ENCODE measurements around the gene HPS3.

The HPS3 gene

DNA sequence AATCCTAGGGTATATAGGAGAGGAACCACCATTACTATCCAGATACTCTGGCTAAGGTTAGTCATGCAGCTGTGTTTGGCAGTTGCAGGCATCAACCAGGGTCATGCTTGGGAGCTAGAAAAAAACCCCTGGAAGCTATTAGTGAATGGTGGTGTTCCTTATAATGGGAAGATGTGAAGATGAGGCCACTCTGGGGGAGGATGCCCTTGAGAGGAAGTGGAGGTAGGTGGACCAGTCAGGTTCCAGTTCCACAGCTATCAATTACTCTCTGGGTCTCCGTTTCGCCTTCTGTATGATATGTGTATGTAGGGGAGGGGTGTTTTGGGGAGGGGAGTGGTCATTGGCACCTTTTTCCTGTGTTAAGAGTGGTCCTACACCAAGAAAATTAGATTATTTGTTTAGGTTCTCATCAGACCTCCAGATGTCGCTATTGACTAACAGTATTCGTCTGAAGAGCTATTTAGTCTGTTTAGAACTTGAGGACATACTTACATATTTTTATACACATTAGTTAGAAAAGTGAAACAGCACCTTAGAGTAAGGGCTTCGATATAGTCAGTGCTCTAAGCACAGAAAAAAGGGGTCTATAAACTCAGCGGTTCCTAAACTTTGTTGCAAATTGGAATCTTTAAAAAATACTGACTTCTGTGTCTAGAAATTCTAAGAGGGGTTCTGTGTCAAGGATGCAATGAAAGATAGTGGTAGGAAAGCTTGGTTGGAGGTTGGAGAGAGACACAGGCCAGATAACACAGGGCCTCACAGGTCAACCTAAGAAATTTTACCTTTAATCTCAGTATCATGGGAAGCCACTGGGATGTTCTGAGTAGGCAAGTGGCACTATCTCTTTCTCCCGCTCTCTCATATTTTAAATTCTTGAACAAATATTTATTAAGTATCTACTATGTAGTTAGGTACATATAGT is 9.1 kb upstream of the HPS3 start:
- no peak for DNase-seq (ENCODE audit: low spot score)

DNA sequence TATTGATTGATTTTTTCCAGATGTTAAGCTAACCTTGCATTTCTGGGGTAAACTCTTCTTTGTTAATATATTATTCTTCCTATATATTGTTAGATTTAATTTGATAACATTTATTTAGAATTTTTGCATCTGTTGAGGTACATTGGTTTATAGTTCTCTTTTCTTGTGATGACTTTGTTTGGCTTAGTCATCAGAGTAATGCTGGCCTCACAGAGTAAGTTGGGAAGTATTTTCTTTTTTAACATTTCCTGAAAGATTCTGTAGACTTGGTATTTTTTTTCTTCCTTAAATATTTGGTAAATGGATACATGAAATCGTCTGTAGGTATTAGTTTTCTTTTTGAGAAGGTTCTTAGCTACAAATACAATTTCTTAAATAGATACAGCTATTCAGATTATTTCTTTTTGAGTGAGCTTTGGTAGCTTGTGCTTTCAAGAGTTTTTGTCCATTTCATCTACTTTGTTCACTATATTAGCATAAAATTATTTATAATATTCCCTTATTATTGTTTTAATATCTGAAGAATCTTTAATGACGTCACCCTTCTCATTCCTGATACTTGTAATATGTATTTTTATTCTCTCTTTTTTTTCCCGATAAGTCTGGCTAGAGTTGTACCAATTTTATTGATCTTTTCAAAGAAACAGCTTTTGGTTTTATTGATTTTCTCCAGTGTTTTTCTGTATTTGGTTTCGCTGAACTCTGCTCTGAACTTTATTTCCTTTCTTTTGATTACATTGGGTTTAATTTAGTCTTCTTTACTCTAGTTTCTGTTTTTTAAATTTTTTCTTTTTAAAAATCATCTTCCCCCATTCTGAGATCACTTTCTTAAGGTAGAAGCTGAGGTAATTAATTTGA is 6.5 kb upstream of the HPS3 start:
- no peak for DNase-seq (ENCODE audit: low spot score)

DNA sequence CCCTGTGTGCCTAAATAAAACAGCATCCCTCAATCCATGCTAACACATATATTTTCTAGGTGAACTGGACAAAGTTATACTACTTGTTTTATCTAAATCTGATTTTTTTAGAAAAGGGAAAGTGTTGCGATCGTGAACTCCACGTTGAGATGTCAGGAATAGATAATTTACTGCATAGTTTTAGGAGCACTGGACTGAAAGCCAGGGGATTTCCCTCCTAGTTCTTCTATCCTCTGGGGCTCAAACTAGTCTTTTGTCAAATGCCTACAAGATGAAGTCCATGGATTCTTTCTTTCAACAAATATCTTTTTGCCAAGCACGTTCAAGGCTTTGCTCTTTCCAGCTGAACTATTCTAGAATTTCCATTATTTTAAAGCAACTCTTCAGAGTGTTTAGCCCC is 617 bp upstream of the HPS3 start:
- no peak for DNase-seq (ENCODE audit: low spot score)

DNA sequence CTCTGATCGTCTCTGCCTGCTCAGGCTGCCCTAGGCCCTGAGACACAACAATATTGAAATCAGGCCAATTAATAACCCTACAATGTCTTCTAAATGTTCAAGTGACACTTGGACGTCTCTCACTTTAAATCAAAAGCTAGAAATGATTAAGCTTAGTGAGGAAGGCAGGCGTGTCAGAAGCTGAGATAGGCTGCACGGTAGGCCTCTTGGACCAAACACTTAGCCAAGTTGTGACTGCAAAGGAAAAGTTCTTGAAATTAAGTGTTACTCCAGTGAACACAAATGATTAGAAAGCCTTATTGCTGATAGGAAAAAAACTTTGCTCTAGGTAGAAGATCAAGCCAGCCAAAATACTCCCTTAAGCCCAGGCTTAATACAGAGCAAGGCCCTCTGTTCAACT is 2.2 kb downstream of the HPS3 start:
- DNase-seq (ENCODE audit: low spot score), result no peak

GRCh38 chr3:149134575-149134974 is 5.1 kb downstream of the HPS3 start:
- DNase-seq (ENCODE audit: low spot score), result no peak

DNA sequence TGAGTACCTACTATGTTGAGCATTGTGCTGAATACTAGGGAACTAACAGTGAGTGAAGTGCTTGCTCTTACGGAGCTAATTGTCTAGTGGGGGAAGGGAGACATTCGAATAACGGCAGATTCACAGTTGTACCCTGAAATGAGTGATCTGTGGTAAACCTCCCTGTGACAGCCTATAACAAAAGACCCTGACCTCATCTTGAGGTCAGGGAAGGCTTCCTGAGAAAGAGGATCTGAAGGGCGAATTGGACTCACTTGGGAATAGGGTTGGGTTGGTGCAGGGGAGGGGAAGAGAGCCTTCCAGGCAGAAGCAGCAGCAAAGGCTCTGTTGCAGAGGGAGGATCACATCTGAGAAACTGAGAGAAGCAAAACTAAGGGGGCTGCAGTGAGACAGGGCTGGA is 13.2 kb downstream of the HPS3 start:
- no peak for DNase-seq (ENCODE audit: low spot score)

DNA sequence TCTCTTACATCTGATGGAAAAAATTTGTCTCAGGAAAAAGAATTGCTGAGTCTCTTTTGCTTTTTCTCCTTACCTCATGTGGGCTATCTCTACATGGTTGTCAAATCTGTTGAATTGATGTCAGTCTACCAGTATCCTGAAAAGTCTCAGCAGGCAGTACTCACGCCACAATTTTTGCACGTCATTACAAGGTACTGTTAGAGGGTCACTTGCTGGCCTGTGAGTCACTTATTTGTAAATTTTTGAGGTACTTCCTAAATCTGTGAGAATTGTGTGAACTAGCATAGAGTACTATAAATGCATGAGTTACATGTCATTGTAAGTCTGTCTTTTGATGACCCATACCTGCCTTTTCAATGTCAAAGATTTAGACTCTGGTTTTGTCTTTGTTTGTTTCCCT is 15.9 kb downstream of the HPS3 start:
- DNase-seq (ENCODE audit: low spot score), result no peak

GRCh38 chr3:149145974-149146373 is 16.5 kb downstream of the HPS3 start:
- no peak for DNase-seq (ENCODE audit: low spot score)

DNA sequence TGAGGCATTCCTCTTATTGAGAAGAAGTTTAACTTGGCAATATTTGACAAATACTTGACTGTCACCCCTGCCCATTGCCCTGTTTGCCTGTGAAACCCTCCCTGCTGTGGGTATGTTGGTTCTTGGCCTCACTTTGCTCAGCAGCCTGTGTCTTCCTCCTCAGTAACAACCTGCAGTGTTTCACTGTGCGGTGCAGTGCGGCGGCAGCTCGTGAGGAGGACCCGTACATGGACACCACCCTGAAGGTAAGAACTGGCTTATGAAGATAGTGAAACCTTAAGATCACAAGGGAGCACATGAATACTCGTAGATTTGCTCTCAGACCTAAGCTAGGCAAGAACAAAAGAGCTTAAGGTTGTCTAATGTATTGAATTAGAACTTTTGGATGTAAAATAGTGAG is 21.0 kb downstream of the HPS3 start:
- DNase-seq (ENCODE audit: low spot score), result no peak

GRCh38 chr3:149151843-149152242 is 22.4 kb downstream of the HPS3 start:
- DNase-seq (ENCODE audit: low spot score), result no peak

DNA sequence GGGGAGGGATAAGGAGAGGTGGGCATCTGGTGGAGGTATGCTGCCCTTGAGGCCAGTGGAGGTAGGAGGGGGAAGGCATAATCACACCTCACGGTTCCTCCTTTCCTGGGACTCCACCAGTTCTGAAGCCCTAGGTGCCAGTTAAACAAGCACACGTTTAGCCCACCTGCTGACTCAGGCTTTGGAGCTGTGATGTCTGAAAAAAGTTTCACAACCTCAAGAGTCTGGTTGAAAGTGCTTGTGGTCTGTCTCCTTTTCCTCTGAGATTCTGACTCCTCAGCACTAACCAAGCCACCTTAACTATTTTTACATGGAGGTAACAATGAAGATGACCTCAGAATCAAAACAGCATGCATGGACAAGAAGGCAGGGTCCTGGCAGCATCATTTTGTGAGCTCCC is 23.0 kb downstream of the HPS3 start:
- no peak for DNase-seq (ENCODE audit: low spot score)

- DNase-seq (ENCODE audit: low spot score), result no peak
Observed at GRCh38 chr3:149153402-149153801, 24.0 kb downstream of the HPS3 start.

DNA sequence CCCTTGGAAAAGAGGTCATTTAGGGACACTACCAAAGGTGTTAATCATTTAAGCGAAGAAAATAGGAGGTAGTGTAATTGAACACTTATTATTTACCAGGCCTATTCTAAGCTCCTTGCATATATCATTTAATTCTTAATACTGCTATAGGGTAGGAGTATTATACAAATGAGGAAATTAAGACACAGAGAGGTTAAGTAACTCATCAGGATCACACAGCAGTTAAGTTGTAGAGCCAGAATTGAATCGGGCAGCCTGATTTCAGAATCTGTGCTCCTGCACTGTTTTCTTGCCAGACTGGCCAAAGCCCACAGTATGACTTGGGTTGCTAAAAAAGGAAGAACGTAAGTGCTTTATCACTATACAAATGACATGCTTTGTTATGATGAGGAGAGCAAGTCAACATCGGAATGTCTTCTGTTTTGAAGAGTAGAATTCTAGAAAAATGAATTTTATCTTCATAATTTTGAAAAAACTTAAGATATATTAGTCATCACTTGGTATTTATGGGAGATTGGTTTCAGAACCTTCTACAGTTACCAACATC is 31.4 kb downstream of the HPS3 start:
- no peak for DNase-seq (ENCODE audit: low spot score)

DNA sequence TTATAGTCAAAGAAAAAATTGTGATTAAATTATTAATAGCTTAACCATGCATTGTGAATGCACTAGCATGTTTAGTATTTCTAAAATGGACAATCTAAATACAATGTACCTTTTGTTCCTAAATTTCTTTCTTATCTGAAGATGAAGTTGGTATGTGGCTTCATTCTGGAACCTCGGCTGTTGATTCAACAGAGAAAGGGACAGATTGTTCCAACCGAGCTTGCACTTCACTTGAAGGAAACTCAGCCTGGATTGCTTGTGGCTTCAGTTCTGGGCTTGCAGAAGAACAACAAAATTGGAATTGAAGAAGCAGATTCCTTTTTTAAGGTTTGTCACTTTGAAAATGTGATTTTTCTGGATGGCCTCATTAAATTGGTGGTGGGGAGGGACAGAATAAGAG is 32.6 kb downstream of the HPS3 start:
- DNase-seq (ENCODE audit: low spot score), result no peak

GRCh38 chr3:149163066-149163465 is 33.6 kb downstream of the HPS3 start:
- no peak for DNase-seq (ENCODE audit: low spot score)

- no peak for DNase-seq (ENCODE audit: low spot score)
Observed at GRCh38 chr3:149167898-149168297, 38.5 kb downstream of the HPS3 start.

- no peak for DNase-seq (ENCODE audit: low spot score)
Observed at GRCh38 chr3:149170672-149171071, 41.2 kb downstream of the HPS3 start.

DNA sequence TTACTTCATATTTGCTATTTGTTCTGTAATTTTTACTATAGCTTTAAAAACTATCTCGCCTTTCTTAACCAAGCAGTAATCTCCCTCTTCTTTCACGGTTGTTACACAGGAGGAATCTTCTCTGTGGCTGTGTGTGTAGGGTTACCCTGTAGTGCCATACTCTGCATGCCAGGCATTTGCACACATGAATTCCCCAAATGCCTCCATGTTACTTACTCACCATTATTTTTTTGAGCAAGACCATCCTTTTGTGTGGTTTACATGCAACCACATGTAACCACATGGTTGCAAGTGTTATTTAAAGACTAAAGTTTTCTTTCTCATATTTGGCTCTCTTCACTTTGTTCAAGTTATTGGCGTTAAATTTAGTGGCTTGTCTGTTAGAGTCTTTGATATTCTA is 45.5 kb downstream of the HPS3 start:
- no peak for DNase-seq (ENCODE audit: low spot score)

DNA sequence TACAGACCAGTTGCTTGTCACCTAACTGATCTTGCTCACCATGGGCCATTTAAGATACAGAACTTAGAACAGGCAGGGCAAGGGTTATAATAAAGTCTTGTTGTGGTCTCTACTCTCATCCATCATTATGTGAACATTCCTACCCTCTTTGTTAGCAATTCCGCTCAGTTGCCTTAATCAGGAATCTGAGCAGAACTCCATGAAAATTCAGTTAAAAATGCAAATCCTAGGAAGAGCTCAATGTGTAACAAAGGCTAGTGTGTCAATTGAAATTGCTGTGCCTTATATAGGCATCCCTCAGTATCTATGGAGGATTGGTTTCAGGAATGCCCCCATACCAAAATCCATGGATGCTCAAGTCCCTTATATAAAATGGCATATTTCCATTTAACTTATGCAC is 47.7 kb downstream of the HPS3 start:
- DNase-seq (ENCODE audit: low spot score), result no peak

- DNase-seq (ENCODE audit: low spot score), result no peak
Observed at GRCh38 chr3:149179220-149179619, 49.8 kb downstream of the HPS3 start.

- DNase-seq (ENCODE audit: low spot score), result no peak
Observed at GRCh38 chr3:149180057-149180573, 50.7 kb downstream of the HPS3 start.

DNA sequence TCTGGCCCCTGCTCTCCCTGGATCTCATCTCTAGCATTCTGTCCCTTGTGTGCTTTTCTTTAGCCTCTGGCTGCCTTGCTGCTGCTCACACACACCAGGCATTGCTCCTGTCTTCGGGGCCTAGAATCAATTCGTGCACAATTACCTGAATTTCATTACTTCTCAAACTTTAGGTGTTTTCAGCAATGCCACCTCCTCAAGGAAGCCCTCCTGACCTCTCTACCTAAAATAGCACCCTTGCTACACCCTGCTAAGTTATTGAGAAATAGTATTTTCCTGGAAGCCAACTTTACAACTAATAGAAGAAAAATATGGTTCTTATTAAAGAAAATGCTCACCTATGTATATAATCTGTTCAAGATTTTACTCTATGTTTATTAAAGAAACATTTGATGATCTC is 51.7 kb downstream of the HPS3 start:
- DNase-seq (ENCODE audit: low spot score), result no peak

- no peak for DNase-seq (ENCODE audit: low spot score)
Observed at GRCh38 chr3:149186219-149186618, 56.8 kb downstream of the HPS3 start.

Measured in ecto neural progenitor cell (in vitro differentiated cells).